HepG2 (cell line): ENCODE results near the gene SMARCD1. TPM values are rescaled to one million over a fixed set of nuclear protein-coding genes. Genes with fewer than 3 reads are reported as not detected.

Experiments
- AHR ChIP-seq: IDR thresholded peaks from 2 replicates; pipeline ENCODE4 v1.6.1; 2018; ENCODE audit warnings: missing genetic modification reagents, missing compliant biosample characterization
- CBFB ChIP-seq: sonication (generic); formaldehyde crosslinking; IDR thresholded peaks from 2 replicates; pipeline ENCODE4 v1.4.0; 2020; ENCODE audit warnings: missing genetic modification reagents
- CENPX ChIP-seq: sonication (generic); formaldehyde crosslinking; IDR thresholded peaks from 2 replicates; pipeline ENCODE4 v1.9.0; 2021; ENCODE audit warnings: mild to moderate bottlenecking, missing genetic modification reagents, moderate library complexity
- DNMT3B ChIP-seq: conservative IDR thresholded peaks from 2 replicates; pipeline ENCODE4 v1.6.1; 2016; ENCODE audit warnings: missing biosample characterization, control low read depth
- GATAD2A ChIP-seq: IDR thresholded peaks from 2 replicates; pipeline ENCODE4 v1.6.1; 2016
- HNRNPH1 ChIP-seq: fragments of 200-400 bp; formaldehyde crosslinking; optimal IDR thresholded peaks from 2 replicates; pipeline ENCODE3; 2017; ENCODE audit warnings: mild to moderate bottlenecking, low read depth, low read length
- NR2C2 ChIP-seq: sonication (generic); formaldehyde crosslinking; IDR thresholded peaks from 2 replicates; pipeline ENCODE4 v1.4.0; 2020; ENCODE audit warnings: missing genetic modification reagents, mild to moderate bottlenecking, moderate library complexity, borderline replicate concordance
- PAWR ChIP-seq: sonication (generic); formaldehyde crosslinking; IDR thresholded peaks from 2 replicates; pipeline ENCODE4 v1.4.0; 2020; ENCODE audit warnings: missing genetic modification reagents, mild to moderate bottlenecking, borderline replicate concordance
- RBM22 ChIP-seq: fragments of 200-400 bp; formaldehyde crosslinking; optimal IDR thresholded peaks from 2 replicates; pipeline ENCODE3; 2017; ENCODE audit warnings: mild to moderate bottlenecking, low read length, moderate library complexity
- RBM39 ChIP-seq: fragments of 200-400 bp; formaldehyde crosslinking; IDR thresholded peaks from one replicate; pipeline ENCODE4 v1.6.1; 2018; ENCODE audit warnings: antibody characterized with exemption, mild to moderate bottlenecking, low read depth, low read length; ENCODE audit not compliant: poor library complexity, severe bottlenecking
- RXRA ChIP-seq: sonication (generic); formaldehyde crosslinking; IDR thresholded peaks from 2 replicates; pipeline ENCODE4 v1.5.1; 2020; ENCODE audit warnings: missing genetic modification reagents
- SSRP1 ChIP-seq: IDR thresholded peaks from 2 replicates; pipeline ENCODE4 v1.6.1; 2016; ENCODE audit warnings: control low read depth
- TBX3 ChIP-seq: fragments of 450-650 bp; IDR thresholded peaks from 2 replicates; pipeline ENCODE4 v1.6.1; 2017; ENCODE audit warnings: antibody characterized with exemption, mild to moderate bottlenecking, inconsistent platforms, borderline replicate concordance
- U2AF1 ChIP-seq: fragments of 200-400 bp; formaldehyde crosslinking; optimal IDR thresholded peaks from 2 replicates; pipeline ENCODE3; 2017; ENCODE audit warnings: mild to moderate bottlenecking, low read depth, low read length
- YEATS2 ChIP-seq: sonication (generic); formaldehyde crosslinking; IDR thresholded peaks from 2 replicates; pipeline ENCODE4 v1.4.0; 2020; ENCODE audit warnings: missing genetic modification reagents, borderline replicate concordance
- ZNF430 ChIP-seq: sonication (generic); formaldehyde crosslinking; IDR thresholded peaks from 2 replicates; pipeline ENCODE4 v1.9.0; 2021; ENCODE audit warnings: mild to moderate bottlenecking, missing genetic modification reagents
- ZNF629 ChIP-seq: sonication (generic); formaldehyde crosslinking; conservative IDR thresholded peaks from 2 replicates; pipeline ENCODE4 v1.5.0; 2020; ENCODE audit warnings: missing genetic modification reagents
- ZNF768 ChIP-seq: sonication (generic); formaldehyde crosslinking; IDR thresholded peaks from 2 replicates; pipeline ENCODE4 v1.4.0; 2020; ENCODE audit warnings: missing genetic modification reagents
- polyA plus RNA-seq, 8 experiments: library from polyadenylated mRNA; depleted of rRNA in 3 of 8; stranded (reverse) in 7 of 8; unstranded in 1 of 8; fragments of >200 nt; fragmentation: Illumina TruSeq in 4 of 8; extraction: Trizol in 4 of 8; gene quantifications; 2 replicates each; pipeline versions ENCODE4 v1.2.1 to v1.2.3, GENCODE V29; 2011 to 2016; ENCODE audit warnings: low read depth in 4 of 8, missing spikeins in 1 of 8, mixed read lengths in 1 of 8; ENCODE audit not compliant: insufficient read depth in 1 of 8
- total RNA-seq, 5 experiments: library from RNA; depleted of rRNA; stranded (reverse); fragments of >200 nt; fragmentation: Illumina TruSeq; extraction: Trizol; gene quantifications; 2 replicates each; pipeline ENCODE4 v1.2.3, GENCODE V29; 2016; ENCODE audit warnings: low read depth in 1 of 5
- TF ChIP-seq, protein P1 (sequence below): sonication (generic); formaldehyde crosslinking; IDR thresholded peaks from 2 replicates; pipeline ENCODE4 v1.4.0; 2020; ENCODE audit warnings: mild to moderate bottlenecking, missing genetic modification reagents
- TF ChIP-seq, protein P2 (sequence below): IDR thresholded peaks from 2 replicates; pipeline ENCODE4 v1.6.1; 2016; ENCODE audit warnings: mild to moderate bottlenecking
- TF ChIP-seq, protein P3 (sequence below), 2 experiments: sonication (generic) in 1 of 2; formaldehyde crosslinking in 1 of 2; IDR thresholded peaks; 2 replicates each; pipeline versions ENCODE4 v1.4.0 to v1.6.1; 2018 to 2020; ENCODE audit warnings: missing genetic modification reagents in 2 of 2, borderline replicate concordance in 1 of 2, low read depth in 1 of 2, mild to moderate bottlenecking in 1 of 2, missing biosample characterization in 1 of 2

The SMARCD1 gene
- total and polyA plus RNA-seq, 2 of the 13 experiments (the other 11 are each of a cell fraction or from before 2014, with no cell fraction given), result 51.7 to 54.6 TPM

DNA sequence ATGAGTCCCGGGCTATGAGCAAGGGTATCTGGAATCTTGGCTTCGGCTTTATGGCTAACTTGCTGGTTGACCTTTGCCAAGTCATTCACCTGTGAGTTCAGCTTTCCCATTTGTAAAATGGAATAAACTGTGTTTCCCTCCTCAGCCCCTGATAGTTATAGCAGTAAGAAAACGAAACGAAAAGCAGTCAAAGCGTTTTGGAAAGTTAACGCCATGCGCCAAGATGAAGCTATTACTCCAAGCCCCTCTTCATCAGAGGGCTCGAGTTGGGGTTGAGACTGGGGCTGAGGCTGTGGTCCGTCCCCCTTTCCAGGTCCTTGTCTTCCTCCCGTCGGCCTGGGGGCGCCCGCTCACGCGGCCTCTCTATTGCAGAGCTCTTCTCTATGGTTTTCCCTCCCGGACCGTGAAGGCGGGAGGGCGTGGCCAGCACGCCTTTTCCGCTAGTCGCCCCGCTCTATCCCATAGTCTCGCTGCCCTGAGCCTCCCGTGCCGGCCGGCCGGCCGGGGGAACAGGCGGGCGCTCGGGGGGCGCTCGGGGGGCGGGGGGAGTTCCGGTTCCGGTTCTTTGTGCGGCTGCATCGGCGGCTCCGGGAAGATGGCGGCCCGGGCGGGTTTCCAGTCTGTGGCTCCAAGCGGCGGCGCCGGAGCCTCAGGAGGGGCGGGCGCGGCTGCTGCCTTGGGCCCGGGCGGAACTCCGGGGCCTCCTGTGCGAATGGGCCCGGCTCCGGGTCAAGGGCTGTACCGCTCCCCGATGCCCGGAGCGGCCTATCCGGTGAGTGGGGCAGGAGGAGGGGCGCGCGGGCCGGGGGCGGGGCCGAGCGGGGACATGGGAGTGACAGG is at the start of gene SMARCD1 (continued):
- TF ChIP-seq RXRA (CRISPR knock-in tag) (no peak), ZNF629 (CRISPR knock-in tag) (no peak), ZNF768 (no peak), U2AF1 (no peak), RBM39 (no peak), GATAD2A (peak; percentile 49; the same call in 1 of the 2 replicates), YEATS2 (CRISPR knock-in tag) (0 out of 2 replicates have a peak, but pooled peaks have one; percentile 40), AHR (0 out of 2 replicates have a peak, but pooled peaks have one; percentile 45), ZNF430 (CRISPR knock-in tag) (no peak), SSRP1 (CRISPR knock-in tag) (no peak), TBX3 (no peak), DNMT3B (CRISPR knock-in tag) (no peak), NR2C2 (CRISPR knock-in tag) (peak; percentile 54; the same call in 1 of the 2 replicates), CBFB (CRISPR knock-in tag) (0 out of 2 replicates have a peak, but pooled peaks have one; percentile 44), HNRNPH1 (no peak), PAWR (CRISPR knock-in tag) (no peak), CENPX (no peak), RBM22 (no peak)
- TF ChIP-seq, protein P1, sequence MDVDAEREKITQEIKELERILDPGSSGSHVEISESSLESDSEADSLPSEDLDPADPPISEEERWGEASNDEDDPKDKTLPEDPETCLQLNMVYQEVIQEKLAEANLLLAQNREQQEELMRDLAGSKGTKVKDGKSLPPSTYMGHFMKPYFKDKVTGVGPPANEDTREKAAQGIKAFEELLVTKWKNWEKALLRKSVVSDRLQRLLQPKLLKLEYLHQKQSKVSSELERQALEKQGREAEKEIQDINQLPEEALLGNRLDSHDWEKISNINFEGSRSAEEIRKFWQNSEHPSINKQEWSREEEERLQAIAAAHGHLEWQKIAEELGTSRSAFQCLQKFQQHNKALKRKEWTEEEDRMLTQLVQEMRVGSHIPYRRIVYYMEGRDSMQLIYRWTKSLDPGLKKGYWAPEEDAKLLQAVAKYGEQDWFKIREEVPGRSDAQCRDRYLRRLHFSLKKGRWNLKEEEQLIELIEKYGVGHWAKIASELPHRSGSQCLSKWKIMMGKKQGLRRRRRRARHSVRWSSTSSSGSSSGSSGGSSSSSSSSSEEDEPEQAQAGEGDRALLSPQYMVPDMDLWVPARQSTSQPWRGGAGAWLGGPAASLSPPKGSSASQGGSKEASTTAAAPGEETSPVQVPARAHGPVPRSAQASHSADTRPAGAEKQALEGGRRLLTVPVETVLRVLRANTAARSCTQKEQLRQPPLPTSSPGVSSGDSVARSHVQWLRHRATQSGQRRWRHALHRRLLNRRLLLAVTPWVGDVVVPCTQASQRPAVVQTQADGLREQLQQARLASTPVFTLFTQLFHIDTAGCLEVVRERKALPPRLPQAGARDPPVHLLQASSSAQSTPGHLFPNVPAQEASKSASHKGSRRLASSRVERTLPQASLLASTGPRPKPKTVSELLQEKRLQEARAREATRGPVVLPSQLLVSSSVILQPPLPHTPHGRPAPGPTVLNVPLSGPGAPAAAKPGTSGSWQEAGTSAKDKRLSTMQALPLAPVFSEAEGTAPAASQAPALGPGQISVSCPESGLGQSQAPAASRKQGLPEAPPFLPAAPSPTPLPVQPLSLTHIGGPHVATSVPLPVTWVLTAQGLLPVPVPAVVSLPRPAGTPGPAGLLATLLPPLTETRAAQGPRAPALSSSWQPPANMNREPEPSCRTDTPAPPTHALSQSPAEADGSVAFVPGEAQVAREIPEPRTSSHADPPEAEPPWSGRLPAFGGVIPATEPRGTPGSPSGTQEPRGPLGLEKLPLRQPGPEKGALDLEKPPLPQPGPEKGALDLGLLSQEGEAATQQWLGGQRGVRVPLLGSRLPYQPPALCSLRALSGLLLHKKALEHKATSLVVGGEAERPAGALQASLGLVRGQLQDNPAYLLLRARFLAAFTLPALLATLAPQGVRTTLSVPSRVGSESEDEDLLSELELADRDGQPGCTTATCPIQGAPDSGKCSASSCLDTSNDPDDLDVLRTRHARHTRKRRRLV (CRISPR knock-in tag), result 0 out of 2 replicates have a peak, but pooled peaks have one; percentile 31
- TF ChIP-seq, protein P2, sequence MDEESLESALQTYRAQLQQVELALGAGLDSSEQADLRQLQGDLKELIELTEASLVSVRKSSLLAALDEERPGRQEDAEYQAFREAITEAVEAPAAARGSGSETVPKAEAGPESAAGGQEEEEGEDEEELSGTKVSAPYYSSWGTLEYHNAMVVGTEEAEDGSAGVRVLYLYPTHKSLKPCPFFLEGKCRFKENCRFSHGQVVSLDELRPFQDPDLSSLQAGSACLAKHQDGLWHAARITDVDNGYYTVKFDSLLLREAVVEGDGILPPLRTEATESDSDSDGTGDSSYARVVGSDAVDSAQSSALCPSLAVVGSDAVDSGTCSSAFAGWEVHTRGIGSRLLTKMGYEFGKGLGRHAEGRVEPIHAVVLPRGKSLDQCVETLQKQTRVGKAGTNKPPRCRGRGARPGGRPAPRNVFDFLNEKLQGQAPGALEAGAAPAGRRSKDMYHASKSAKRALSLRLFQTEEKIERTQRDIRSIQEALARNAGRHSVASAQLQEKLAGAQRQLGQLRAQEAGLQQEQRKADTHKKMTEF (CRISPR knock-in tag), result peak; percentile 78
- TF ChIP-seq, protein P3, sequence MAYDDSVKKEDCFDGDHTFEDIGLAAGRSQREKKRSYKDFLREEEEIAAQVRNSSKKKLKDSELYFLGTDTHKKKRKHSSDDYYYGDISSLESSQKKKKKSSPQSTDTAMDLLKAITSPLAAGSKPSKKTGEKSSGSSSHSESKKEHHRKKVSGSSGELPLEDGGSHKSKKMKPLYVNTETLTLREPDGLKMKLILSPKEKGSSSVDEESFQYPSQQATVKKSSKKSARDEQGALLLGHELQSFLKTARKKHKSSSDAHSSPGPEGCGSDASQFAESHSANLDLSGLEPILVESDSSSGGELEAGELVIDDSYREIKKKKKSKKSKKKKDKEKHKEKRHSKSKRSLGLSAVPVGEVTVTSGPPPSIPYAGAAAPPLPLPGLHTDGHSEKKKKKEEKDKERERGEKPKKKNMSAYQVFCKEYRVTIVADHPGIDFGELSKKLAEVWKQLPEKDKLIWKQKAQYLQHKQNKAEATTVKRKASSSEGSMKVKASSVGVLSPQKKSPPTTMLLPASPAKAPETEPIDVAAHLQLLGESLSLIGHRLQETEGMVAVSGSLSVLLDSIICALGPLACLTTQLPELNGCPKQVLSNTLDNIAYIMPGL (CRISPR knock-in tag; IDR thresholded peaks at IDR 0.05; ENCODE audit: borderline replicate concordance in 1 of 2, low read depth in 1 of 2), result peak; percentile 90 to 94; a peak in 3 of 4 replicates
